ENCODE measurements around the gene ADCY2. TPM values are rescaled to one million over a fixed set of nuclear protein-coding genes. Genes with fewer than 3 reads are reported as not detected.

Gene ADCY2
- total RNA-seq, 5 donors from 2014 or later (not counting 1 experiment from before 2014, with no cell fraction given), result 0.23 to 0.32 TPM; not detected in 3

DNA sequence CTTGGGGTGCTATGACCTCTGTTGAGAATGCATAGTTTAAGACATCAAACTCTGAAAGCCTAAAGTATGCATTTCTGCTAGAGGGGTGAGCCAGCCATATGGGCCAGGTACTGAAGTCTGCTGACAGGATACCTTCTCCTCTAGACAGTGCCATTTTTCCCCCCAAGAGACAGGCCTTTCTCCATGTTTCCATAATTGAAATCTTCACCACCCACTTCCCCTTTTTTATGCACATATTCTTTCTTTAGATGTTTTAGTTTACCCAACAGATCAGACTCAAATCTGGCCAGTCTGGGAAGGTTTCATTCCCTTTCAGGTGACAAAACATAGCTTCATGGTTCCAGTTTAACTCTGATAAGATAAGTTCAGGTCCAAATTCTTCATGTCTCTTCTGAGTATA, 212.8 kb downstream of the ADCY2 start:
- H3K4me3 Mint-ChIP-seq, result no peak overlapping the region
- H3K4me1 Mint-ChIP-seq, result no peaks in the 10 kb centered on the region
- H3K9me3 Mint-ChIP-seq, result peaks cover 0 to 4% (median 3%) of the 10 kb centered on the region in 3 donors
- peaks cover 0 to 2% of the 10 kb centered on the region in 2 experiments for H3K27me3 ChIP-seq (replicated peaks in 1 of 2; ENCODE audit: control insufficient read depth in 2 of 2, extremely low read depth in 1 of 2, insufficient read depth in 2 of 2, low read length in 1 of 2)
- peaks cover 0 to 18% of the 10 kb centered on the region in 2 donors for H3K27me3 Mint-ChIP-seq
- CTCF ChIA-PET, result no interaction called here
- no peak overlapping the region for H3K4me3 ChIP-seq (ENCODE audit: control insufficient read depth in 1 of 2, extremely low read depth in 1 of 2, low read length in 1 of 2)
- POLR2A ChIA-PET, result no interaction called here
- ATAC-seq (replicated peaks in 1 of 4) (no peak), DNase-seq (no peak)
- H3K9me3 ChIP-seq, result no peaks in the 10 kb centered on the region
- H3K27ac Mint-ChIP-seq, result no peak overlapping the region
- no peaks in the 10 kb centered on the region for H3K36me3 Mint-ChIP-seq
- H3K4me1 ChIP-seq (ENCODE audit: control insufficient read depth in 1 of 2, extremely low read depth in 1 of 2, insufficient read depth in 2 of 2, low read length in 2 of 2), result no peaks in the 10 kb centered on the region
- no peaks in the 10 kb centered on the region for H3K36me3 ChIP-seq (ENCODE audit: control insufficient read depth in 2 of 2, extremely low read depth in 1 of 2, insufficient read depth in 1 of 2, low read length in 1 of 2)
- no peak overlapping the region for H3K27ac ChIP-seq (ENCODE audit: low read length)

DNA sequence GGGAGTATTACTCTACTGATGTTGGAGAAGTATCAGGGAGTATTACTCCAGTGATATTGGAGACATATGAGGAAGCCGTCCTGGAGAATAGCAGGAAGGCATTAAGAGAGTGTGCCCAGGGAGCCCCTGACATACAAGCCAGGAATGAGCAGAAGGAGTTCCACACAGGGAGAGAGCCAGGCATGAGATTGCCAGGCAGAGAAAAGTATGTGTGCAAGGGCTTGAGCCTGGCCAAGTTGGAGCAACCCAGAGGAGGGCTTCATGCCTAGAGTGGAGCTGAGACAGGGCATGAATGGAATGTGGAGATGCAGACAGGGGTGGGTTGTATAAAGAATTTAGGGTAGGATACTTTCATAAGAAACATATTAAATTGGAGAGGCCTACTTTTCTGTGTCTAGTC, 213.8 kb downstream of the ADCY2 start:
- peaks cover 0 to 18% of the 10 kb centered on the region in 2 donors for H3K27me3 Mint-ChIP-seq
- no peak overlapping the region for H3K27ac ChIP-seq (ENCODE audit: low read length)
- H3K4me1 ChIP-seq (ENCODE audit: control insufficient read depth in 1 of 2, extremely low read depth in 1 of 2, insufficient read depth in 2 of 2, low read length in 2 of 2), result no peaks in the 10 kb centered on the region
- H3K27me3 ChIP-seq (replicated peaks in 1 of 2; ENCODE audit: control insufficient read depth in 2 of 2, extremely low read depth in 1 of 2, insufficient read depth in 2 of 2, low read length in 1 of 2), result peaks cover 0 to 2% of the 10 kb centered on the region in 2 experiments
- H3K9me3 Mint-ChIP-seq, result peaks cover 0 to 4% (median 3%) of the 10 kb centered on the region in 3 donors
- no peaks in the 10 kb centered on the region for H3K9me3 ChIP-seq
- H3K36me3 ChIP-seq (ENCODE audit: control insufficient read depth in 2 of 2, extremely low read depth in 1 of 2, insufficient read depth in 1 of 2, low read length in 1 of 2), result no peaks in the 10 kb centered on the region
- H3K36me3 Mint-ChIP-seq, result no peaks in the 10 kb centered on the region
- CTCF ChIA-PET, result no interaction called here
- no peak overlapping the region for H3K4me3 Mint-ChIP-seq
- ATAC-seq (replicated peaks in 1 of 4) (no peak), DNase-seq (no peak)
- 78% methylated on average over 1 of the region's 1 CpG for WGBS (ENCODE audit: insufficient coverage)
- H3K27ac Mint-ChIP-seq, result no peak overlapping the region
- POLR2A ChIA-PET, result no interaction called here
- H3K4me1 Mint-ChIP-seq, result no peaks in the 10 kb centered on the region
- H3K4me3 ChIP-seq (ENCODE audit: control insufficient read depth in 1 of 2, extremely low read depth in 1 of 2, low read length in 1 of 2), result no peak overlapping the region

DNA sequence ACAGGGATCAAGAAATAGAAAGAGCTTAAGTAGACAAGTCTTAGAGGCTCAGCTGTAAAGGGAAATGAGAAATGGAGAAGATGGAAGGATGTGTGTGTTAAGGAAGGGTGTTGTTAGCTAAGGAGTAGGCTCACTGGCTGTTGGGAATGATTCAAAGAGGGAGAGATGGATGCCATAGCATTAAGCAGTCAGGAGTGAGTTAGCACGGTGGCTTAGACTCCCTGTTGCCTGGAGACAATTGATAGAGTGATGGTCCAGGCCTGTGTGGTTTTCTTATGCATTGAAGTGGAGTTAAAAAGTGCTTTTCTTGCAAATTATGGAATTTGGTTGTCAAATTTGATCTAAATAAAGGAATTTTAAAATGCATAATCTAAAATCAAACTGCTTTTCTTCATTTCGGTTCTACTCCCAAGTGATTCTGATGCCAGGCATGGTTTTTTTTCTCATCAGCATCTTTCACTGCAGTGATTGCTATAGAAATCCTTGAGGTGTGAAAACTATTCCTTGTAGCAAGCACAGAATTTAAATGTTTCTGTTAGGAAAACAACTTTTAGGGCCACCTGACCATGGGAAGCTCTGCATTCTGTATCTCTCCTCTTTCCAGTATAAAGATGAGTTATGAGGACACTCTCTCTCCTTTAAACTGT, 214.7 kb downstream of the ADCY2 start:
- H3K27ac ChIP-seq (ENCODE audit: low read length), result no peak overlapping the region
- no peak overlapping the region for H3K27ac Mint-ChIP-seq
- ATAC-seq (replicated peaks in 1 of 4), result no peak
- WGBS (ENCODE audit: insufficient coverage), result 55% methylated on average over 1 of the region's 2 CpGs
- H3K27me3 ChIP-seq (replicated peaks in 1 of 2; ENCODE audit: control insufficient read depth in 2 of 2, extremely low read depth in 1 of 2, insufficient read depth in 2 of 2, low read length in 1 of 2), result peaks cover 0 to 2% of the 10 kb centered on the region in 2 experiments
- ChIA-PET POLR2A (no interaction called here), CTCF (no interaction called here)
- H3K36me3 Mint-ChIP-seq, result no peaks in the 10 kb centered on the region
- peaks cover 0 to 4% (median 3%) of the 10 kb centered on the region in 3 donors for H3K9me3 Mint-ChIP-seq
- DNase-seq, result no peak
- H3K27me3 Mint-ChIP-seq, result peaks cover 0 to 18% of the 10 kb centered on the region in 2 donors
- H3K36me3 ChIP-seq (ENCODE audit: control insufficient read depth in 2 of 2, extremely low read depth in 1 of 2, insufficient read depth in 1 of 2, low read length in 1 of 2), result no peaks in the 10 kb centered on the region
- no peaks in the 10 kb centered on the region for H3K9me3 ChIP-seq
- H3K4me1 ChIP-seq (ENCODE audit: control insufficient read depth in 1 of 2, extremely low read depth in 1 of 2, insufficient read depth in 2 of 2, low read length in 2 of 2), result no peaks in the 10 kb centered on the region
- no peak overlapping the region for H3K4me3 ChIP-seq (ENCODE audit: control insufficient read depth in 1 of 2, extremely low read depth in 1 of 2, low read length in 1 of 2)
- H3K4me1 Mint-ChIP-seq, result no peaks in the 10 kb centered on the region
- H3K4me3 Mint-ChIP-seq, result no peak overlapping the region

DNA sequence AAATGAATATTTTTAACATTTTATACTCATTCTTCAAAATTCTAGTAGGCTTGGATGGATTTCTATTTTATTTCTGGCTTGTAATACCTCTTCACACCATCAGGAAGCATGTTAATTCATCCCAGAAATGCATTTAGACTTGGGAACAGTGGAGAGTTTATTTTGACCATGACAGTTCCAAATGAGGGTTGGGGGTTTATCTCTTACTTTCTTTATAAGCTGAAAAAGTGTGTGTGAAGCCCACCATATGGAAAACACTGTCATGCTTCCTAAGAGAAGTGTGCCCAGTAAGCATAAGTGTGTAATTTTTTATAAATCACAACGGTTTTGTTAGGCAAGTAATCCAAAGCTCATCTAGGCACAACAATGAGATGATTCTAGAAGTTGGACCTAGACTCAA, 215.6 kb downstream of the ADCY2 start:
- ATAC-seq (replicated peaks in 1 of 4) (no peak), DNase-seq (no peak)
- no peak overlapping the region for H3K4me3 ChIP-seq (ENCODE audit: control insufficient read depth in 1 of 2, extremely low read depth in 1 of 2, low read length in 1 of 2)
- no peak overlapping the region for H3K27ac ChIP-seq (ENCODE audit: low read length)
- no peaks in the 10 kb centered on the region for H3K36me3 Mint-ChIP-seq
- ChIA-PET POLR2A (no interaction called here), CTCF (no interaction called here)
- peaks cover 0 to 2% of the 10 kb centered on the region in 2 experiments for H3K27me3 ChIP-seq (replicated peaks in 1 of 2; ENCODE audit: control insufficient read depth in 2 of 2, extremely low read depth in 1 of 2, insufficient read depth in 2 of 2, low read length in 1 of 2)
- H3K27me3 Mint-ChIP-seq, result peaks cover 0 to 18% of the 10 kb centered on the region in 2 donors
- no peak overlapping the region for H3K4me3 Mint-ChIP-seq
- no peaks in the 10 kb centered on the region for H3K4me1 ChIP-seq (ENCODE audit: control insufficient read depth in 1 of 2, extremely low read depth in 1 of 2, insufficient read depth in 2 of 2, low read length in 2 of 2)
- no peaks in the 10 kb centered on the region for H3K4me1 Mint-ChIP-seq
- WGBS (ENCODE audit: insufficient coverage), result no CpG with 5 or more reads among the region's 1 CpG
- no peak overlapping the region for H3K27ac Mint-ChIP-seq
- peaks cover 3 to 4% (median 4%) of the 10 kb centered on the region in 3 donors for H3K9me3 Mint-ChIP-seq
- no peaks in the 10 kb centered on the region for H3K36me3 ChIP-seq (ENCODE audit: control insufficient read depth in 2 of 2, extremely low read depth in 1 of 2, insufficient read depth in 1 of 2, low read length in 1 of 2)
- H3K9me3 ChIP-seq, result no peaks in the 10 kb centered on the region

DNA sequence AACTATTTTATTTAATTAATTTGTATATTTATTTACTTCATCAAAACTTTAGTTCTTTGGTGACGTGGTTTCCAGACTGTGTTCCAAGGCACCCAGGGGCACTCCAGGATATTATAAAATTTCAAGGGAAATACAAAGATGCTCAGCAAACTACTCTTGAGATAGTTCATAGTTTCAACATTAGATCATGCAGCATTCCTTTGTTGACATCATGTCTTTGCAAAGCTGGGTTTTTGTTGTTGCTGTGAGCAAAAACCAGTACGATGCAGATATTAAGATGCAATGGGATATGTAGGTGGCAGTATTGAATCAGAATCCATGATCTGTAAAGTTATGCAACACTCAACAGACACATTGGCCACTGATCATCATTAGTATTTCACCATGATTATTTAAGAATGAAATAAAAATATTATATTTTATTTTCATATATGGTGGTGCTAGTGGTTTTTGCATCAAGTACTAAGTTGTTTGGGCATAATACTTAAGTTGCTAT, 219.7 kb downstream of the ADCY2 start:
- Mint-ChIP-seq H3K27me3 (peaks cover 0 to 4% of the 10 kb centered on the region in 2 donors), H3K36me3 (no peaks in the 10 kb centered on the region), H3K27ac (no peak overlapping the region), H3K4me3 (no peak overlapping the region), H3K9me3 (peaks cover 0 to 4% (median 3%) of the 10 kb centered on the region in 3 donors), H3K4me1 (no peaks in the 10 kb centered on the region)
- Histone ChIP-seq H3K27ac (ENCODE audit: low read length) (no peak overlapping the region), H3K36me3 (ENCODE audit: control insufficient read depth in 2 of 2, extremely low read depth in 1 of 2, insufficient read depth in 1 of 2, low read length in 1 of 2) (no peaks in the 10 kb centered on the region), H3K4me1 (ENCODE audit: control insufficient read depth in 1 of 2, extremely low read depth in 1 of 2, insufficient read depth in 2 of 2, low read length in 2 of 2) (no peaks in the 10 kb centered on the region), H3K4me3 (ENCODE audit: control insufficient read depth in 1 of 2, extremely low read depth in 1 of 2, low read length in 1 of 2) (no peak overlapping the region), H3K9me3 (no peaks in the 10 kb centered on the region), H3K27me3 (replicated peaks in 1 of 2; ENCODE audit: control insufficient read depth in 2 of 2, extremely low read depth in 1 of 2, insufficient read depth in 2 of 2, low read length in 1 of 2) (no peaks in the 10 kb centered on the region)
- CTCF ChIA-PET, result no interaction called here
- POLR2A ChIA-PET, result no interaction called here
- DNase-seq, result no peak
- WGBS (ENCODE audit: insufficient coverage), result no CpG with 5 or more reads among the region's 2 CpGs
- no peak for ATAC-seq (replicated peaks in 1 of 4)

DNA sequence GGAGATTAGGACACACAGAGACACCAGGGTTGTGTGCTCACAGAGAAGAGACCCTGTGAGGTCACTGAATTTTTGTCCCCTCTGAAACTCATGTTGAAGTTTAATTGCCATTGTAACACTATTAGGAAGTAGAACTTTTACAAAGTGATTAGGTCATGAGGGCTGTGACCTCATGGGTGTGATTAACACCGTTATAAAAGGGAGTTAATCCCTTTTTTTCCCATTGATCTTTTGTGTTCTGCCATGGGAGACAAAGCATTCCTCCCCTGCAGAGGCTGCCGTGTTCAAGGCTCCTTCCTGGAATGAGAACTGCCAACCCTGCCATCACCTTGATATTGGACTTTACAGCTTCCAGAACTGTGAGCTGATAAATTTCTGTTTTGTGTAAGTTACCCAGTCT, 221.0 kb downstream of the ADCY2 start:
- H3K4me1 ChIP-seq (ENCODE audit: control insufficient read depth in 1 of 2, extremely low read depth in 1 of 2, insufficient read depth in 2 of 2, low read length in 2 of 2), result no peaks in the 10 kb centered on the region
- no peak overlapping the region for H3K4me3 Mint-ChIP-seq
- H3K9me3 ChIP-seq, result no peaks in the 10 kb centered on the region
- DNase-seq (no peak), ATAC-seq (replicated peaks in 1 of 4) (no peak)
- H3K9me3 Mint-ChIP-seq, result peaks cover 0 to 4% (median 3%) of the 10 kb centered on the region in 3 donors
- CTCF ChIA-PET, result no interaction called here
- H3K27ac ChIP-seq (ENCODE audit: low read length), result no peak overlapping the region
- POLR2A ChIA-PET, result no interaction called here
- H3K36me3 Mint-ChIP-seq, result no peaks in the 10 kb centered on the region
- no peaks in the 10 kb centered on the region for H3K27me3 ChIP-seq (replicated peaks in 1 of 2; ENCODE audit: control insufficient read depth in 2 of 2, extremely low read depth in 1 of 2, insufficient read depth in 2 of 2, low read length in 1 of 2)
- no peak overlapping the region for H3K4me3 ChIP-seq (ENCODE audit: control insufficient read depth in 1 of 2, extremely low read depth in 1 of 2, low read length in 1 of 2)
- no CpG with 5 or more reads among the region's 2 CpGs for WGBS (ENCODE audit: insufficient coverage)
- no peaks in the 10 kb centered on the region for H3K4me1 Mint-ChIP-seq
- no peaks in the 10 kb centered on the region for H3K36me3 ChIP-seq (ENCODE audit: control insufficient read depth in 2 of 2, extremely low read depth in 1 of 2, insufficient read depth in 1 of 2, low read length in 1 of 2)
- peaks cover 0 to 4% of the 10 kb centered on the region in 2 donors for H3K27me3 Mint-ChIP-seq
- no peak overlapping the region for H3K27ac Mint-ChIP-seq

DNA sequence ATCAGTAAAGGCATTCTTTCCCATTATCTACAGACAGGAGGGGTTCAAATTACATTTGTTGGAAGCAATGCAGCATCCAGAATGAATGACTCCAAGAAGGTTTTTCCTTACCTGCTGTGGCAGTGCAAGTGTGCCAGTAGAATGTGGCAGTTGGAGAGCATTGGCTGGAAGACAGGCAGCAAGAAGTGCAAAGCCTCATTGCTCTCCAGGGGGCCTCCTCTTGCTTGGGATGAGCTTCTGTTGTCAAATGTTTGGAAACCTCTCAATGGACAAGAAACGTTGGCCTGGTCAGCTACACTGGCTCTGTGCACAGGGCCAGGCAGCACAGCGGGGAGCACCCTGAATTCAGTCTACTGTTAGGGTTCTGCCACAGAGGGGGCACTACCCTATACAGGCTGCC, 226.6 kb downstream of the ADCY2 start:
- no peaks in the 10 kb centered on the region for H3K4me1 ChIP-seq (ENCODE audit: control insufficient read depth in 1 of 2, extremely low read depth in 1 of 2, insufficient read depth in 2 of 2, low read length in 2 of 2)
- DNase-seq (no peak), ATAC-seq (replicated peaks in 1 of 4) (no peak)
- H3K9me3 ChIP-seq, result no peaks in the 10 kb centered on the region
- no CpG with 5 or more reads among the region's 2 CpGs for WGBS (ENCODE audit: insufficient coverage)
- H3K9me3 Mint-ChIP-seq, result peaks cover 0 to 8% (median 6%) of the 10 kb centered on the region in 3 donors
- no peaks in the 10 kb centered on the region for H3K36me3 Mint-ChIP-seq
- H3K4me3 ChIP-seq (ENCODE audit: control insufficient read depth in 1 of 2, extremely low read depth in 1 of 2, low read length in 1 of 2), result no peak overlapping the region
- no peak overlapping the region for H3K4me3 Mint-ChIP-seq
- H3K27me3 Mint-ChIP-seq, result peaks cover 0 to 4% of the 10 kb centered on the region in 2 donors
- no peak overlapping the region for H3K27ac Mint-ChIP-seq
- no peaks in the 10 kb centered on the region for H3K36me3 ChIP-seq (ENCODE audit: control insufficient read depth in 2 of 2, extremely low read depth in 1 of 2, insufficient read depth in 1 of 2, low read length in 1 of 2)
- ChIA-PET CTCF (no interaction called here), POLR2A (no interaction called here)
- no peaks in the 10 kb centered on the region for H3K27me3 ChIP-seq (replicated peaks in 1 of 2; ENCODE audit: control insufficient read depth in 2 of 2, extremely low read depth in 1 of 2, insufficient read depth in 2 of 2, low read length in 1 of 2)
- no peaks in the 10 kb centered on the region for H3K4me1 Mint-ChIP-seq
- H3K27ac ChIP-seq (ENCODE audit: low read length), result no peak overlapping the region

Data from T-cell (primary cell).